Ascending aorta (tissue), 2 donors: ENCODE data around the gene FAM174A. TPM values are rescaled to one million over a fixed set of nuclear protein-coding genes. Genes with fewer than 3 reads are reported as not detected.

Experiments
- DNase-seq, 2 donors: peaks; one replicate each; pipeline ENCODE4 v3.0.0-alpha.2; 2019; ENCODE audit warnings: low spot score in 2 of 2
- H3K27ac ChIP-seq, 2 donors: fragments of 200-600 bp; sonication (generic); one replicate each; pipeline ENCODE4 v1.5.1; 2016 to 2017; ENCODE audit warnings: mild to moderate bottlenecking in 1 of 2
- H3K27me3 ChIP-seq: fragments of 200-600 bp; sonication (generic); one replicate; pipeline ENCODE4 v1.5.1; 2017
- H3K36me3 ChIP-seq, 2 donors: fragments of 200-600 bp; sonication (generic); one replicate each; pipeline ENCODE4 v1.5.1; 2016
- H3K4me1 ChIP-seq, 2 donors: fragments of 200-600 bp; sonication (generic); one replicate each; pipeline ENCODE4 v1.5.1; 2016 to 2017; ENCODE audit warnings: mild to moderate bottlenecking in 1 of 2
- H3K4me3 ChIP-seq, 2 donors: fragments of 200-600 bp; sonication (generic); one replicate each; pipeline ENCODE4 v1.5.1; 2016 to 2017; ENCODE audit warnings: mild to moderate bottlenecking in 1 of 2
- H3K9me3 ChIP-seq, 2 donors: fragments of 200-600 bp; sonication (generic); one replicate each; pipeline ENCODE4 v1.5.1; 2016
- CTCF ChIP-seq, 3 experiments: fragments of 200-600 bp in 2 of 3; fragments of 450-650 bp in 1 of 3; sonication (generic) in 2 of 3; IDR thresholded peaks; one replicate each; pipeline ENCODE4 v1.5.1; 2016 to 2019; ENCODE audit warnings: antibody characterized with exemption in 3 of 3, mild to moderate bottlenecking in 1 of 3, moderate library complexity in 1 of 3
- intact Hi-C: fragments of 100-400 bp; cut with DNase I; formaldehyde crosslinking; loops from one replicate; pipeline ENCODE4 v1.15.1; 2023
- total RNA-seq: library from RNA; depleted of rRNA; stranded (reverse); fragments of >200 nt; gene quantifications from one replicate; pipeline ENCODE4 v1.1.0, GENCODE V29; 2016

Gene FAM174A
- total RNA-seq, 1 donor from 2014 or later = 38.5 TPM

- H3K4me1 ChIP-seq = no peaks in the 10 kb centered on the region
- TF ChIP-seq CTCF (IDR thresholded peaks at IDR 0.05) = no peak
- no peaks in the 10 kb centered on the region for H3K36me3 ChIP-seq
- no peaks in the 10 kb centered on the region for H3K27me3 ChIP-seq
- H3K27ac ChIP-seq = no peak overlapping the region
- H3K9me3 ChIP-seq = no peaks in the 10 kb centered on the region
- no peak for DNase-seq
- H3K4me3 ChIP-seq = no peak overlapping the region
- intact Hi-C loops = no loop called here
Measured at GRCh38 chr5:100634937-100635534, 99.9 kb downstream of the FAM174A start.
